ENCODE results near the gene TRIM2. TPM values are rescaled to one million over a fixed set of nuclear protein-coding genes. Genes with fewer than 3 reads are reported as not detected.

TRIM2 gene
- total RNA-seq, 4 donors from 2014 or later = 14.8 to 45.4 (median 26.5) TPM

GRCh38 chr4:153265306-153266047, 61.2 kb downstream of the TRIM2 start:
- DNase-seq (ENCODE audit: low spot score) (no peak), ATAC-seq (ENCODE audit: low FRiP score) (no peak)
- TF ChIP-seq, protein P1, sequence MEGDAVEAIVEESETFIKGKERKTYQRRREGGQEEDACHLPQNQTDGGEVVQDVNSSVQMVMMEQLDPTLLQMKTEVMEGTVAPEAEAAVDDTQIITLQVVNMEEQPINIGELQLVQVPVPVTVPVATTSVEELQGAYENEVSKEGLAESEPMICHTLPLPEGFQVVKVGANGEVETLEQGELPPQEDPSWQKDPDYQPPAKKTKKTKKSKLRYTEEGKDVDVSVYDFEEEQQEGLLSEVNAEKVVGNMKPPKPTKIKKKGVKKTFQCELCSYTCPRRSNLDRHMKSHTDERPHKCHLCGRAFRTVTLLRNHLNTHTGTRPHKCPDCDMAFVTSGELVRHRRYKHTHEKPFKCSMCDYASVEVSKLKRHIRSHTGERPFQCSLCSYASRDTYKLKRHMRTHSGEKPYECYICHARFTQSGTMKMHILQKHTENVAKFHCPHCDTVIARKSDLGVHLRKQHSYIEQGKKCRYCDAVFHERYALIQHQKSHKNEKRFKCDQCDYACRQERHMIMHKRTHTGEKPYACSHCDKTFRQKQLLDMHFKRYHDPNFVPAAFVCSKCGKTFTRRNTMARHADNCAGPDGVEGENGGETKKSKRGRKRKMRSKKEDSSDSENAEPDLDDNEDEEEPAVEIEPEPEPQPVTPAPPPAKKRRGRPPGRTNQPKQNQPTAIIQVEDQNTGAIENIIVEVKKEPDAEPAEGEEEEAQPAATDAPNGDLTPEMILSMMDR (IDR thresholded peaks at IDR 0.05) = no peak

- no peak for ATAC-seq (ENCODE audit: low FRiP score)
- TF ChIP-seq, protein P1 (IDR thresholded peaks at IDR 0.05) = no peak
- DNase-seq (ENCODE audit: low spot score) = no peak
These were observed 62.7 kb downstream of the TRIM2 start for GRCh38 chr4:153266988-153267387.

GRCh38 chr4:153267890-153268289, 63.6 kb downstream of the TRIM2 start:
- no peak for ATAC-seq (ENCODE audit: low FRiP score)
- DNase-seq (ENCODE audit: low spot score) = no peak
- TF ChIP-seq, protein P1 (IDR thresholded peaks at IDR 0.05) = no peak

DNA sequence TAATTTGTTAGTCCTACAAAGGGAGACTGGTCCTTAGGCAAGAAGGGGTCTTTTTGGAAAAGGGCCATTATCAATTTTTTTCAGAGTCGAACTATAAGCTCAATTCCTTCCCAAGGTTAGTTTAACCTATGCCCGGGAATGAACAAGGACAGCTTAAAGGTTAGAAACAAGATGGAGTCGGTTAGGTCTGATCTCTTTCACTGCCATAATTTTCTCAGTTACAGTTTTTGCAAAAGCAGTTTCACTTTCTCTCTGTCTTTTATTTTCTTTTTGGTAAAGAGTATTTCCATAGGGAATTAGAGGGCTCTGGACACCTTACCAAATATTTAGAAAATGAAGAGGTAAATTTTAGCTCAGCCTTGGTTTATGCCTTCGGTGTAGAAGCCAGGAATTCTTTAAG, 64.1 kb downstream of the TRIM2 start:
- no peak for ATAC-seq (ENCODE audit: low FRiP score)
- TF ChIP-seq, protein P1 (IDR thresholded peaks at IDR 0.05) = no peak

GRCh38 chr4:153269218-153269990, 65.2 kb downstream of the TRIM2 start:
- TF ChIP-seq, protein P1 (IDR thresholded peaks at IDR 0.05) = no peak
- DNase-seq (ENCODE audit: low spot score) = no peak
- ATAC-seq (ENCODE audit: low FRiP score) = no peak

More for the DNA sequence above, 64.1 kb downstream of the TRIM2 start:
- DNase-seq (ENCODE audit: low spot score) = no peak

GRCh38 chr4:153270361-153270760, 66.1 kb downstream of the TRIM2 start:
- DNase-seq (ENCODE audit: low spot score) (no peak), ATAC-seq (ENCODE audit: low FRiP score) (no peak)
- TF ChIP-seq, protein P1 (IDR thresholded peaks at IDR 0.05) = no peak
